Brain pericyte (primary cell): ENCODE results near the gene DAB2.

Experiments used
- DNase-seq: peaks from one replicate; pipeline ENCODE4 v3.0.0-alpha.2; 2012; ENCODE audit warnings: low read depth, low spot score

DAB2 gene

DNA sequence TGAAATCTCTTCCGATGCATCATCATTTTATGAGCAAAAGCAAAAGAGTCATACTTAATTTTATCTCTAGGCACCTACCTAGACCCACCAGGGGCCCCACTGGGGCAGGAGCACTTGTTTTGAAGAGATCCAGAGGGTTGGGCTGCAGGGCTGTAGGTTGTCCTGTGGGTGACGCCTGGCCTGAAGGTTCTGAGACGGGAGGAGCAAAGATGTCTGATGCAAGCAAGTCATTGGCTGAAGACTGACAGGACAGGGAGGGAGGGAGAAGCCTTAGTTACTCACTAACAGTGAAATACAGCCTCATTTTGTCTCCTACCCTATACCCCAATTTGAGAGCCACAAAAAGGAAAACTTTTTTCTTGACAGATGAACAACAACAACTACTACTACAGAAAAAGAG, 43.4 kb downstream of the DAB2 start:
- DNase-seq, result no peak

DNA sequence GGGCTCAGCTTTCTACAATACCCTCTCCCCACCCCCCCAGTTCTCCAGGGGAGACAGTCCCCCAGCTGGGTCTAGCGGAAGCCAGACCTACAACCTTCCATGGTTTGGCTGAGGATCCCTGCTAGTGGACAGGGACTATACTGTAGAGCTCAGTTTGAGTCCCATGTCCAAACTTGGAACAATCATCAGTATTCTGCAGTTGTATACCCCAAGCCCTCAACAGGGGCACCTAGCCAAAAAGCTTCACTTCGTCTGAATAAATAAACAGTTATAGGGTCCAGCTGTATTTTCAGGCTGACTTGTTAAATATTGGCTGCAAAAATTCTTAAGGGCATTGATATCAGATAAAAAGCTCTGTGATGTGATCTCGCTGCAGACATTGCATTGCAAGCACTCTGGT, 45.1 kb downstream of the DAB2 start:
- DNase-seq, result no peak

DNA sequence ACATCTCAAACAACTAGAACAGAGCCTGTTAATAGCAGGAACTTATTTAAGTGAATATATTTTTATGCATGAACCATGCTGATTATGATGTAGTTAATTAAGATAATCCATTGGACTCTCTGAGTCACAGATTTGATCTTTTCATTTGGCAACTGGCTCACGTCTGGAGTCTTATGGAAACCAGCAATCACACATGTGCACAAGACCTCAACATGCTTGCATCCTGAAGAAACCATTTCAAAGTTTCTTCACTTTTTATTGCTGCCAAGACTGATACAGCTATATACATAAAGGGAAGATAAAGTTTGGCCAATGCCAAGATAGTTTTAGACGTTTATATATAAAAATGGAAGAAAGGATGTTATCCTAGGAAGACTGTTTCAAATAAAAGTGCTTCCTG, 47.2 kb downstream of the DAB2 start:
- no peak for DNase-seq

- DNase-seq, result no peak
These were observed 48.5 kb downstream of the DAB2 start for GRCh38 chr5:39376293-39376714.

GRCh38 chr5:39373791-39374190, 51.0 kb downstream of the DAB2 start:
- no peak for DNase-seq

DNA sequence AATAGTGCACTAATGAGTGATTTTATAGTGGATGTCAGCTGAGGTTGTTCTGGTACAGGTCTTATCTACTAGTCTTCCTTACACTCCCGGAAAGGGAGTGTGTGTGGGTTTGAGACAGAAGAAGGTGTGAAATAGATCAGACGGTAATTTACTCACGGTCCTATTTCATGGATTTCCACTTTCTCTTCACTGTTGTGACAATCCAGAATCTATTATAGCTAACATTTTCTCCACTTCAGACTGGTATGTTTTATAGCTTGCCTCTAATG, 53.5 kb downstream of the DAB2 start:
- no peak for DNase-seq

DNA sequence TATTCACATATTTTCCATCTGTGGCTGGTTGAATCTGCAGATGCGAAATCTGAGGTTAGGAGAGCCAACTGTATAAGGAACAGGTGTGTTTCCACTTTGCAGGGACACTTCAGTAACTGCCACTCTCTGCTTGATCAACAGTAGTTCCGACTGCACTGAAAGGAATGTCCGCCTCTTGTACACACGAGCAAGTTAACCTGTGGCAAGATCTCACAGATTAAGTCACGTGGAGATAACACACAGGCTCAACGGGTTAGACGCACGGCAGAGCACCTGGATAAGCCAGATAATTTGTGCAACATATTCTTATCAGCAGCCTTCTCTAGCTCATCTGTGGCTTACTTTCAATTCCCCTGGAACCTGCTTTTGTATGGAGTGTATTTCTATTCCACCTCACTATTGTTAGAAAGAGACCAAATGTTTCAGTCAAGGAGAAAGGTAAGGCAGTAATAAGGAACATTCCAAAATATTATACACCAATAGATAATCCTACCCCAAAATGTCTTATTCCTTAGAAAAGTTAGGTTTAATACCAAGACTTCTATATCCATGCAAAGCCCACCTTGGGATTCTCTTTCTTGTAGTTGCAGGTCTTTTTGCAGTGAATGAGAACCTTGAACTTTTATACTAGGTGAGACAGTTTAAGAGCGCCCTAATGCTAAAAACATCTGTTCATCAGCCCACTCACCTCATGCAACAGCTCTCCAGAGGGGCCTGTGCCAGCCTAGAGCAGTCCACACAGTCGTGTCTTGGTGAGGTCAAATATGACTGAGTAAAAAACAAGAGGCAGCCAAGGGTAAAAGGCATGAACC, 54.0 kb downstream of the DAB2 start:
- no peak for DNase-seq

DNA sequence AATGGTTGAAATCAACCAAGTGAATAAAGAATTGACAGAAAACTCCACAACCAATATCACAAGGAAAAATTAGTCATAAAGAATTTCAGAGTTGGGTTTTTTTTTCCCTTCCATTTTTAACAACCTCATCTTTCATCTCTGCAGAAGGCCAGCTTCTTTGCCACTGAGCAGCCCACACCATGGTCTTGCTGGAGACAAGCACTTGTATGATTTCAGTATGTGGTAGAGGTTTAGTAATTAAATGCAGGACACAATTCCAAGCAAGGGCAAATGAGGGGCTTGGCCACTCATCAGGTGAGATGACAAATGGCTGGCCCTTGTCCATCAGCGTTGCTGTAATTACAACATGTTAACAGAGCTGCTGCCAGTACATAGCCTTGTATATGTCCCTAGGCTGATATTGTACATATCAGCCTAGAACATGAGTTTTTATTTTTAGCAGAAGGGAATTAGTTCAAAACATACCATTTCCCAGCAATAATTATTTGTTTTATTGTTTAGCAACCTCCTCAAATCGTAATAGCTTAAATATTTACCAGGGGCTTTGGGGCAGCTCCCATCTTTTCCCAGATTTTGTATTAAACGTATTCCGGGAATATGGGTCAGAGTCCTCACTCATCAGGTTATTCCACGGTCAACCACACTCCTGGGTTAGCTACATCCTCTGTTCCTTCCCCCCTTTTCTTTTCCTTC, 55.5 kb downstream of the DAB2 start:
- no peak for DNase-seq

GRCh38 chr5:39368116-39368515, 56.7 kb downstream of the DAB2 start:
- DNase-seq, result no peak

GRCh38 chr5:39367711-39368110, 57.1 kb downstream of the DAB2 start:
- DNase-seq, result no peak

GRCh38 chr5:39364367-39364766, 60.4 kb downstream of the DAB2 start, which contains the start of gene C9:
Gene C9 (minus strand): TSS chr5:39364495. CDS start chr5:39364464, 31 bp downstream.
- no peak for DNase-seq

- DNase-seq, result no peak
These were observed 61.6 kb downstream of the DAB2 start for GRCh38 chr5:39363217-39363616.

DNA sequence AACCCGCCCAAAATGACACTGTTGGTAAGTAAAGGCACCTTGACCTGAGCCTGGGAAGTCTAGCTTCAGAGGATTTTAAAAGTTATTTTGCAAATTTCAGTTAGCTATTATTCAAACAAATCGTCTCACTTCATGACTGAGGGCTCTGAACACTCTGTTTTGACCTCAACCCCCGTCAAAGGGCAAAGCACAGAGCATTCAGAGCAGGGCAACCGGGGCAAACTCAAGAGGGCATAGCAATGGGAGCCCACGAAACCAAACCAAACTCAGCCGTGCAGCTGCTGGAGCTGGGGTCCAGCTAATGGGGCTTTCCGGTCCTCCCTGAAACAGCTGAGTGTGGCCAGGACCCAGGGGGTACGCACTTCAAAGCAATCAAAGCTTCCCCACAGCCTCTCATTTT, 62.1 kb downstream of the DAB2 start:
- DNase-seq, result no peak

DNA sequence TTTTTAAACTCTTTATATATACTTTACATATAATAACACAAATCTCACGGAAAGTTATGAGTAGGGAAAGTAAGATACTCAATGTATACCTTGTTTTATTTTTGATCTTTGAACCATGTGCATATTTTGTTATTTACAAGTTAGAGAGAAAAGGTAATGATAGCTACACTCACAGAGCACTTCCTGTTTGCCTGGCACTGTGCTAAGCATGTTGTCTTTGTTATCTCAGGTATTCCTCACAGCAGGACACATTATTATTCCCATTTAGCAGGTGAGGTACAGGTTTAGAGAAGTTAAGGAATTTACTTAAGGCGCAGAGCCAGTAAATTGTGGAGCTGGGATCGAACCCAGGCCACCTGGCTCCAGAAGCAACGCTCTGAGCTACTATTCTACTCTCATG, 63.5 kb downstream of the DAB2 start:
- no peak for DNase-seq

DNA sequence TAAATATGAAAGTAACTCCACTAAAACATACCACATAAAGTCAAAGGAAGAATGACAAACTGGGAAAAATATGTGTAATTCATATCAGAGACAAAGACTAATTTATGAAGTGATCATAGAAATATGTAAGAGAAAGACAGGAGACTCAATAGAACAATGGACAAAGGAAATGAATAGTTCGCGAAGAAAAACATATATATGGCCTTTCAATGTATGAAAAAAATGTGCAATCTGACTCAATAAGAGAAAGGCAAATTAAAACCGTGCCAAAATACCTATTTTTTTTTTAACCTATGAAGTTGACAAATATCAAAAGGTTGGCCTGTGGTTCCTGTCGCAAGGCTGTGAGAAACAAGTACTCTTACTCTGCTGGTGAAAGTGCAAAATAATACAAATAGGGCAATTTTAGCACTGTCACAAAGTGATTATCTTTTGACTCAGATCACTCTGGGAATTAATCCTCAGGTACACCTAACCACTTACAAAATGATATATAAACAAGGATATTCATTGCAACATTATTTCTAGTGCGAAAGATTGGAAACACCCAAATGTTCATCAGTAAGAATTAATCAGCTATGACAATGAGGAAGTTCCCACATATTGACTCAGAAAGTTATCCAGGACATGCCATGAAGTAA, 64.2 kb downstream of the DAB2 start:
- DNase-seq, result no peak

DNA sequence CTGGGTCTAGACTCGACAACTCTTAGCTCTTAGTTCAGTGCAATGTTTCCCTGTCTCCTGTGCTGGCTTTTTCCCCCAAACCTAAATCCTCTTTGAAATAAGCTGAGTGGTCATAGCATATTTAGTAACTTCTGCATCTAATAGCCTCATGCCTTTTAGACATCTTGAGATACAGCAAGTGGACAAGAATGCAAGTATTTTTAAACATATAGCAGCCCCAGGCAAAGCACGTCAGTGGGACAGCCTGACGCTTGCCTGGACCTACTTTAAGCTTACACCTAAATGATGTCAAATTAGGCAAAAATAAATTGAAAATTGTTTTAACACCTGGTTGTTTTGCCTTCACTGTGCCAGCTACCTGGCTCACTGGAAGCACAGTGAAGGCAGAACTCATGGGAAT, 68.5 kb downstream of the DAB2 start:
- no peak for DNase-seq

DNA sequence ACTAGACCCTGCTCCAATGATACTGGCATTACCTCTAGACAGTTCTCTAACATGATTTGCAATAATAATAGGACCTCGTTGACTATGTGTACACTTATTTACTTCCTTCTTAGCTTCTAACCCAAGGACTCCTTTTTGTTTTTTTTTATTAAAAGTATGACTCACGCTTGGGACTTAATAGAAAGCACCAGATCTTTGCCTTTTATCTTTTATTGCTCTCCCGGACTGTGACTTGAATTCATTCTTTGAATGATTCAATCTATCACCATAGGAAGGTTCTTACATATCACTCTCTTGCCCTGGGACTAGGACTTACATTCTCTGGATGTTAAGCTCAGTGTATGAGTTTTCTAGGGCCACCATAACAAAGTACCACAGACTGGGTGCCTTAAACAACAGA, 69.5 kb downstream of the DAB2 start:
- no peak for DNase-seq

DNA sequence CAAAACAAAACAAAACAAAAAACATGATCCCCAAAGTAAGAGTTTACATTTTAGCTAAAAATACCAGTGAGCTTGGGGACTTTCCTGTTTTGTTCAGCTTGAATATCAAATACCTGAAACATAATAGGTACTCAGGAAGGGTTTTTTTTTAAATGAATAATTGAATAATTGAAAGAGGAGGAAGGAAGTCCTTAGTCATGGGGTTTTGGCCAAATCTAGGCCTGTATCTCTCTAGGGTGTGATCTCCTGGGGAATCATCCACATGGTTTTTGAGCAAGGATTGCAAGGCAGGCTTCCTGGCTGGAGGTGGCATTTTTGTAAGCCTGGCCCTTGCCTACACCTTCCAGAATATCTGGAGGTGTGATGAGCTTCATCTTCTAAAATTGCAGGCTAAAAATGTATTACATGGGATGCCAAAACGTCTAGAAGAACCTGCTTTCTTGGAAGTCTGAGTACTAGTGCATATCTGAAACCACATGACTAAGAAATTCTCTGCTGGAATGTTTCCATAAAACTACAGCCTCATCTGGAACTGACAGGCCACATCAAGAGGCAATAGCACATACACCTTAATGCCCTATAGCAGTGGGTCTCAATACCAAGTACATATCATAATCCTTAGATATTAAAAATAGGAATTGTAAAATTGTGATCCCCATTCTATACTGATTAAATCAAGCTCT, 70.9 kb downstream of the DAB2 start:
- no peak for DNase-seq

GRCh38 chr5:39352951-39353350, 71.8 kb downstream of the DAB2 start:
- DNase-seq, result no peak

- DNase-seq, result no peak
These were observed 72.6 kb downstream of the DAB2 start for GRCh38 chr5:39352170-39352569.

DNA sequence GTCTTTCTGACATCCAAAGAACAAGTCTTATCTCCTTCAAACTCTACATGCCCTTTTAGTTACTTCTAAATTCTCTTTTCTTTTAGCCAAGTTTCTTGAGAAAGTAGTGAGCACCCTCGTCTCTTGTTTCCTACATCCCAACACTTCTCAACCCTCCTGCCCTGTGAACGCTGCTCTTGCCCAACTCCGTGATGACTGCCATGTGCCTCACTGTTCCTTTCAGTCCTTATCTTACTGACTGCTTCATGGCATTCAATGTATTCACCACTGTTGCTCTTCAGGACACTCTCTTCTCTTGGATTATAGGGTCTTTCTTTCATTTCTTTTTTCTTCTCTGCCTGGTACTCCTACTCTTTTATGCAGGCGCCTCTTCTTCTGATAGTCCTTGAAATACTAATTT, 75.3 kb downstream of the DAB2 start:
- DNase-seq, result no peak

GRCh38 chr5:39342460-39342859, 82.3 kb downstream of the DAB2 start:
- DNase-seq, result no peak
